ENCODE data around the gene TUFT1. TPM values are rescaled to one million over a fixed set of nuclear protein-coding genes. Genes with fewer than 3 reads are reported as not detected.
A peak's percentile ranks its signal among the peaks of the same experiment; 100 is the strongest.

TUFT1 gene
- total and polyA plus RNA-seq, 2 of the 13 experiments (the other 11 are each of a cell fraction or from before 2014, with no cell fraction given) = 6.4 to 7.3 TPM

- TF ChIP-seq, protein P1, sequence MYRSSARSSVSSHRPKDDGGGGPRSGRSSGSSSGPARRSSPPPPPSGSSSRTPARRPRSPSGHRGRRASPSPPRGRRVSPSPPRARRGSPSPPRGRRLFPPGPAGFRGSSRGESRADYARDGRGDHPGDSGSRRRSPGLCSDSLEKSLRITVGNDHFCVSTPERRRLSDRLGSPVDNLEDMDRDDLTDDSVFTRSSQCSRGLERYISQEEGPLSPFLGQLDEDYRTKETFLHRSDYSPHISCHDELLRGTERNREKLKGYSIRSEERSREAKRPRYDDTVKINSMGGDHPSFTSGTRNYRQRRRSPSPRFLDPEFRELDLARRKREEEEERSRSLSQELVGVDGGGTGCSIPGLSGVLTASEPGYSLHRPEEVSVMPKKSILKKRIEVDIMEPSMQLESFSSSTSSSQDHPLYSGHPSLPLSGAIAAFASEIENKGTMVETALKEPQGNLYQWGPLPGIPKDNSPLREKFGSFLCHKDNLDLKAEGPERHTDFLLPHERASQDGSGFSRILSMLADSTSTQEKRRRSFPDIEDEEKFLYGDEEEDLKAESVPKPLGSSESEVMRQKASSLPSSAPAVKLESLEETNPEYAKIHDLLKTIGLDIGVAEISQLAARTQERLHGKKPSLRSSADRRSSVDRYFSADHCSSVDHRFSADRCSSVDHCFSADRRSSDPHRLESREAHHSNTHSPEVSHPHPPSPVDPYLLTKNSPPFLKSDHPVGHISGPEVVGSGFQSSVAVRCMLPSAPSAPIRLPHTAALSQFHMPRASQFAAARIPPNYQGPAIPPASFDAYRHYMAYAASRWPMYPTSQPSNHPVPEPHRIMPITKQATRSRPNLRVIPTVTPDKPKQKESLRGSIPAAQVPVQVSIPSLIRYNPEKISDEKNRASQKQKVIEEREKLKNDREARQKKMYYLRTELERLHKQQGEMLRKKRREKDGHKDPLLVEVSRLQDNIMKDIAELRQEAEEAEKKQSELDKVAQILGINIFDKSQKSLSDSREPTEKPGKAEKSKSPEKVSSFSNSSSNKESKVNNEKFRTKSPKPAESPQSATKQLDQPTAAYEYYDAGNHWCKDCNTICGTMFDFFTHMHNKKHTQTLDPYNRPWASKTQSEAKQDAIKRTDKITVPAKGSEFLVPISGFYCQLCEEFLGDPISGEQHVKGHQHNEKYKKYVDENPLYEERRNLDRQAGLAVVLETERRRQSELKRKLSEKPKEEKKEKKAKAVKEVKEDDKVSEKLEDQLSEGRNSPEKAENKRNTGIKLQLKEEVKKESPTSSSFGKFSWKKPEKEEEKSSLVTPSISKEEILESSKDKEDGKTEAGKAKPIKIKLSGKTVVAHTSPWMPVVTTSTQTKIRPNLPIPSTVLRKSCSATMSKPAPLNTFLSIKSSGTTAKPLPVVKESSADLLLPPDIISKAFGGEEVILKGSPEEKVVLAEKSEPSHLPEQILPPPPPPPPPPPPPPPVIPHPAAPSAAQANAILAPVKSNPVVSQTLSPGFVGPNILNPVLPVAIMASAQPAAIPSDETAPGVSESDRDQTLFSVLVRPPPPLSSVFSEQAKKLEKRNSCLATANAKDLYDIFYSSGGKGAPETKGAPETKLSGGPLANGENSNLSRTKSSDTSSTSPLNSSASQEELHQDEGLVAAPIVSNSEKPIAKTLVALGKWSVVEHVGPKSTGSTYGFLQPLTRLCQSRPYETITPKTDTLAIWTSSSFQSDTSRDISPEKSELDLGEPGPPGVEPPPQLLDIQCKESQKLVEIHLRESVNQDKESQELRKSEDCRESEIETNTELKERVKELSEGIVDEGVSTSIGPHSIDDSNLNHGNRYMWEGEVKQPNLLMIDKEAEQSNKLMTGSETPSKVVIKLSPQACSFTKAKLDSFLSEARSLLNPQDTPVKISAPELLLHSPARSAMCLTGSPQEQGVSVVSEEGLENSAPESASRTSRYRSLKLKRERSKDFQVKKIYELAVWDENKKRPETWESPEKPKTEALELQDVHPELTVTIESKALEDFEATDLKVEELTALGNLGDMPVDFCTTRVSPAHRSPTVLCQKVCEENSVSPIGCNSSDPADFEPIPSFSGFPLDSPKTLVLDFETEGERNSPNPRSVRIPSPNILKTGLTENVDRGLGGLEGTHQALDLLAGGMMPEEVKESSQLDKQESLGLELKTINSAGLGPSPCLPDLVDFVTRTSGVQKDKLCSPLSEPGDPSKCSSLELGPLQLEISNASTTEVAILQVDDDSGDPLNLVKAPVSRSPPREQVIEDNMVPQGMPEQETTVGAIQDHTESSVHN (CRISPR knock-in tag; IDR thresholded peaks at IDR 0.05) = no peak
- no peak for TF ChIP-seq ATF7-NPFF (CRISPR knock-in tag; IDR thresholded peaks at IDR 0.05; ENCODE audit: low read depth)
- no peak for TF ChIP-seq ZNF652 (CRISPR knock-in tag; IDR thresholded peaks at IDR 0.05; ENCODE audit: borderline replicate concordance, low read depth)
- TF ChIP-seq PAXIP1 (CRISPR knock-in tag; conservative IDR thresholded peaks at IDR 0.05) = no peak
- TF ChIP-seq ZNF20 (CRISPR knock-in tag; IDR thresholded peaks at IDR 0.05) = no peak
- TF ChIP-seq, protein P2, sequence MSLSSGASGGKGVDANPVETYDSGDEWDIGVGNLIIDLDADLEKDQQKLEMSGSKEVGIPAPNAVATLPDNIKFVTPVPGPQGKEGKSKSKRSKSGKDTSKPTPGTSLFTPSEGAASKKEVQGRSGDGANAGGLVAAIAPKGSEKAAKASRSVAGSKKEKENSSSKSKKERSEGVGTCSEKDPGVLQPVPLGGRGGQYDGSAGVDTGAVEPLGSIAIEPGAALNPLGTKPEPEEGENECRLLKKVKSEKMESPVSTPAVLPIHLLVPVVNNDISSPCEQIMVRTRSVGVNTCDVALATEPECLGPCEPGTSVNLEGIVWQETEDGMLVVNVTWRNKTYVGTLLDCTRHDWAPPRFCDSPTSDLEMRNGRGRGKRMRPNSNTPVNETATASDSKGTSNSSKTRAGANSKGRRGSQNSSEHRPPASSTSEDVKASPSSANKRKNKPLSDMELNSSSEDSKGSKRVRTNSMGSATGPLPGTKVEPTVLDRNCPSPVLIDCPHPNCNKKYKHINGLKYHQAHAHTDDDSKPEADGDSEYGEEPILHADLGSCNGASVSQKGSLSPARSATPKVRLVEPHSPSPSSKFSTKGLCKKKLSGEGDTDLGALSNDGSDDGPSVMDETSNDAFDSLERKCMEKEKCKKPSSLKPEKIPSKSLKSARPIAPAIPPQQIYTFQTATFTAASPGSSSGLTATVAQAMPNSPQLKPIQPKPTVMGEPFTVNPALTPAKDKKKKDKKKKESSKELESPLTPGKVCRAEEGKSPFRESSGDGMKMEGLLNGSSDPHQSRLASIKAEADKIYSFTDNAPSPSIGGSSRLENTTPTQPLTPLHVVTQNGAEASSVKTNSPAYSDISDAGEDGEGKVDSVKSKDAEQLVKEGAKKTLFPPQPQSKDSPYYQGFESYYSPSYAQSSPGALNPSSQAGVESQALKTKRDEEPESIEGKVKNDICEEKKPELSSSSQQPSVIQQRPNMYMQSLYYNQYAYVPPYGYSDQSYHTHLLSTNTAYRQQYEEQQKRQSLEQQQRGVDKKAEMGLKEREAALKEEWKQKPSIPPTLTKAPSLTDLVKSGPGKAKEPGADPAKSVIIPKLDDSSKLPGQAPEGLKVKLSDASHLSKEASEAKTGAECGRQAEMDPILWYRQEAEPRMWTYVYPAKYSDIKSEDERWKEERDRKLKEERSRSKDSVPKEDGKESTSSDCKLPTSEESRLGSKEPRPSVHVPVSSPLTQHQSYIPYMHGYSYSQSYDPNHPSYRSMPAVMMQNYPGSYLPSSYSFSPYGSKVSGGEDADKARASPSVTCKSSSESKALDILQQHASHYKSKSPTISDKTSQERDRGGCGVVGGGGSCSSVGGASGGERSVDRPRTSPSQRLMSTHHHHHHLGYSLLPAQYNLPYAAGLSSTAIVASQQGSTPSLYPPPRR (CRISPR knock-in tag; IDR thresholded peaks at IDR 0.05; ENCODE audit: borderline replicate concordance) = no peak
- TF ChIP-seq IKZF5 (CRISPR knock-in tag; IDR thresholded peaks at IDR 0.05) = peak; percentile 49; the same call in 1 of the 2 replicates
- no peak for TF ChIP-seq SP4 (CRISPR knock-in tag; IDR thresholded peaks at IDR 0.05)
- no peak for TF ChIP-seq ZNF10 (CRISPR knock-in tag; IDR thresholded peaks at IDR 0.05; ENCODE audit: borderline replicate concordance, low read depth)
- 0 out of 2 replicates have a peak, but pooled peaks have one; percentile 32 for TF ChIP-seq ELF1 (CRISPR knock-in tag; IDR thresholded peaks at IDR 0.05)
These were observed 54.1 kb downstream of the TUFT1 start (continued) for GRCh38 chr1:151594143-151594625.
